Limb (tissue), 2 donors: ENCODE measurements around the gene OR2W3.

Experiments
- DNase-seq, 2 donors: peaks; one replicate each; pipeline ENCODE4 v3.0.0-alpha.2; 2016; ENCODE audit errors: extremely low spot score in 2 of 2

The OR2W3 gene

DNA sequence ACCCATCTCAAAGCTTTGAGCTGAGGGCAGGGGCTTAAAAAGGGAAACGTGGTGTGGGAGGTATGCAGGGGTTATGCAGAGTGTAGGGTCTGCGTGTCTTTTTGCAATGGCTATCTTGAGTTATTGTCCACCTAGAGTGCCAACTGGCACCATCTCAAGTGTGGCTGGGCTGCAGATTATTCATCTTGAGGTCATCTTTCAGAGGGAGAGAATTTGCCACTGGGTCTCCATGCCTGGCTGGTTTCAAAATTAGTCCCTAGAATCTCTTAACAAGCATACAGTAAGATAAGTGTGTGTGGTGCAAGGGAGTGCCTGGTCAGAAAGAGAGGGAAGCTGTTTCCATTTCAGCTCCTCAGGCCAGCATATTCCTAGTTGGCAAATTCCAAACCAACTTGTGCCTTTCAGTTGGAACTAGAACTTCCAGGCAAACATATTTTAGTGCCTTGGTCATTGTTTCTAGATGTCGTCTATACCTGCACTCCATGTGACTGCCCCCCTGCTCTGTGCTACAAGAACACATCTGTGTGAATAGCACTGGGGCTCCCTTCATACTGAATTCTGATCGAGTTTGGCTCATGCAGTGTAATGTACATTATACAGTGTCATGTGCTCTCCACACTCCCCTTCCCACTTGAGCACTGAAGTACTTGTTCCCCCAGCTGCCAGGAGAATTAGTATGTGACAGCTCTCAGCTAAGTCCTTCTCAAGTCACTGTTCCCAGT is 19.7 kb downstream of the OR2W3 start:
- no peak for DNase-seq

DNA sequence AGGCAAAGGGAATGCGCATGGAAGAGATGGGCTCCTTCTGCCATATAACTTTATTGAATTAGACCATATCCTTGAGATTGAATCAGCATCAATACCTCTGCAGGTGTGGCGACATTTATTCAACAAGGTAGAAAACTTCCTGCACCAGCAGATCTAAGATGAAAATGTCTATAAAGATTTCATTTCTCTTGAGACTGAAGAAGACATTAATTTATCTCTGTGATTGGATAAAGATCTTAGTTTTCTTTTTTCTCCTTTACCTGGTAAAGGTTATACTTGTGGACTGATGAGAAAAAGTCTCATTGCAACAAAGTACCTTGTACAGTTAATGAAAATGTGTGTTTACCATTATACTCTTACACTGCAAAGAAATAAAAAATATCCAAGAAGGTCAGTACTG is 24.6 kb downstream of the OR2W3 start, which contains the start of gene OR2T8:
TSS of gene OR2T8 (plus strand) at position 301 of the 400 bp plus-strand sequence. CDS start 766 bp downstream, outside the sequence.
- DNase-seq, result no peak

DNA sequence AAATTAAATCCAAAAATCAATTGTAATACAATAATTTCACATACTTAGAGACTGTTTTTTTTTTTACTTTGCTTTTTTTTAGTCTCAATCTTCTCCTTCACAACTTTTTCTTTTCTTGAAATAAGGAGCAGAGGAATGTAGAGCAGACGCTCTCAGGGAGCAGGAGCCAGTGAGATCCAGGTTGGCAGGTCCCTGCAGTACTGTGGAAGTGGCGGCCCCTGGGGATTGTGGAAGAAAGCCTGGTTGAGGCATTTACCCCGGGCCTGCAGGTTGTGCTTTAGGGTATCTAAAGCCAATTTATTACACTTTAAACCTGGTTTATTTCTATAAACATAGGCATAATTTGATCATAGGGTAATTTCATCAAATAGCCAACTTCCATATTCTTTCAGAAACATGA is 28.6 kb downstream of the OR2W3 start:
- DNase-seq, result no peak

DNA sequence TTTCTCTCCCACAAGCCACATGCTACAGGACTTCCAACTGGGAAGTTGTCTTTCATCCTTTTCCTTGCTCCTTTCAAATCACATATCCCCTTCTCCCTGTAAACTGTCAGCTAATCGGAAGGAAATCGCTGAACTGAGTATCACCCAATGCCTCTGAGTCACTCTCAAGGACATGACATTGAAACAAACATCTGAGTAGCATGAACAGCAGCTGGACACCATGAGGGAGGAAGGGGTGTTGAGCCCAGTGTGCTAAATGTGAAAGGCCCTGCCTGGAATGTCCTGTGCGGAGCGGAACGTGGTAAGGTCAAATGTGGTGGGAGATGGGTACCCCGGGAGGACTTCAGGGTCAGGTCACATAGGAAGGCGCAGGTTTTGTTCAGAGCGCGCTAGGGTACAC is 29.5 kb downstream of the OR2W3 start, which contains the start of gene OR2AJ1:
TSS of gene OR2AJ1 (plus strand) at position 22 of the 400 bp plus-strand sequence. CDS start 8,880 bp downstream, outside the sequence.
- no peak for DNase-seq

DNA sequence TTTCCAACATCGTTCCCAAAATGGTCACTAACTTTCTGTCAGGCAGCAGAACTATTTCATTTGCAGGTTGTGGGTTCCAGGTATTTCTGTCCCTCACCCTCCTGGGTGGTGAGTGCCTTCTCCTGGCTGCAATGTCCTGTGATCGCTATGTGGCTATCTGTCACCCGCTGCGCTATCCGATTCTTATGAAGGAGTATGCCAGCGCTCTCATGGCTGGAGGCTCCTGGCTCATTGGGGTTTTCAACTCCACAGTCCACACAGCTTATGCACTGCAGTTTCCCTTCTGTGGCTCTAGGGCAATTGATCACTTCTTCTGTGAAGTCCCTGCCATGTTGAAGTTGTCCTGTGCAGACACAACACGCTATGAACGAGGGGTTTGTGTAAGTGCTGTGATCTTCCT is 38.6 kb downstream of the OR2W3 start:
- no peak for DNase-seq

DNA sequence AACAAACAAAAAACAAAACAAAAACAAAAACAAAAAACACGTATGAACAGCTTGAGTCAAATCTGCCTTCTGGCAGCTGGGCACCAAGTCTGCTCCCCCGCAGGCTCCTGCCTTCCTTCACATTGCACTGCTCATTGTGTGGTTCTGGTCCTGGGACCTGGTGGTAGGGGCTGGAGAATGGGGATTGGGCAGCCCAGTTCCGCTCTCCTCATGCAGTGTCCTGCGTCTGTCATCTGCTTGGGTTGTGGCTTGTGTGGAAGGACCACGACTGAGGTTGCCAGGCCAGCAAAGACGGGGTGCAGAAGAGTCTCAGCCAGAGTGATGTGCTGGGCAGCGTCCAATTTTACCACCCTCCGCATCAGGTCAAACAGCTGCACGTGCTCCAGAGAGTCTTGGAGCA is 40.4 kb downstream of the OR2W3 start:
- no peak for DNase-seq

DNA sequence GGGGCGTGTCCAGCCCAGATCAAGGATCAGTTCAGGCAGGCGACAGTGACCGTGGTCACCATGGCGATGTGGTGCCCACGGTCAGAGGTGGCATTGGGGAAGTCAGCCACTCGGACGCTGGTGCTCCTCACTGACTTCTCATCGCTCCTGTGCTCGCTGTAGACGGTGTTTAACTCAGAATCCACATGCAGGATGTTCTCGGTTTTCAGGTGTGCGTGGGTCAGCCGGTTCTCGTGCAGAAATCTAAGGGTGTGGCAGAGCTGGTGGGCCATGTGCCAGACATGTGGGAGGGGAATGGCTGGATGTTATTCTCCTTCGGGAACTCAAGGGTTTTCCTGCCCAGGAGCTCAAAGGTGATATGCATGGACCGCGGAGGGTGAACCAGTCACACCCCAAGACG is 41.0 kb downstream of the OR2W3 start:
- no peak for DNase-seq

DNA sequence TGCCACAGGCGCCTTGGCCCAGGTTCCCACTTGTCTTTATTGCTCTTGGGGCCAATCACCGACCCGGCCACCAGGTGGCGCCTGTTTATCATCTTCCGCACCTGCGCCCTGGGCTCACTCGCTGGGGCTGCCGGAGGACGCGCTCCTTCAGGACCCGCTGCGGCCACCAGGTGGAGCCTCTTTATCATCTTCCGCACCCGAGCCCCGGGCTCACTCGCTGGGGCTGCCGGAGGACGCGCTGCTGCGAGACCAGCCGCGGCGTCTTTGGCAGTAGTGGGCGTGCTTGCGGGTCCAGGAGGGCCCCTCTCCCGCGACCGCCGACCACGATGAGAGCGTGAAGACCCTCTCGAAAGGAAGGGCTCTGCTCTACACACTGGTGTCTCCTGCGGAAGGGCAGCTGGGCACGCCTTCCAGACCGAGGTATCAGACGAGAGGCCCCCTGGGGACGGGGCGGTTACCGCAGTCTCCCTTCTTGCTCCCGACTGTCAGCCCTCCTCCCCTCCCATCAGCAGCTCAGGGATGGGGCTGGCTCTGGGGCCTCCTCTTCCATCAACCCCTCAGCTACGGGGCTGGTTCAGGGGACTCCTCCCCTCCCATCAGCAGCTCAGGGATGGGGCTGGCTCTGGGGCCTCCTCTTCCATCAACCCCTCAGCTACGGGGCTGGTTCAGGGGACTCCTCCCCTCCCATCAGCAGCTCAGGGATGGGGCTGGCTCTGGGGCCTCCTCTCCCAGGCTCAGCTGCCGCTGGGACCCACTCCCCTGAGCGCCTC is 41.8 kb downstream of the OR2W3 start:
- DNase-seq, result peak; percentile 19 to 83

DNA sequence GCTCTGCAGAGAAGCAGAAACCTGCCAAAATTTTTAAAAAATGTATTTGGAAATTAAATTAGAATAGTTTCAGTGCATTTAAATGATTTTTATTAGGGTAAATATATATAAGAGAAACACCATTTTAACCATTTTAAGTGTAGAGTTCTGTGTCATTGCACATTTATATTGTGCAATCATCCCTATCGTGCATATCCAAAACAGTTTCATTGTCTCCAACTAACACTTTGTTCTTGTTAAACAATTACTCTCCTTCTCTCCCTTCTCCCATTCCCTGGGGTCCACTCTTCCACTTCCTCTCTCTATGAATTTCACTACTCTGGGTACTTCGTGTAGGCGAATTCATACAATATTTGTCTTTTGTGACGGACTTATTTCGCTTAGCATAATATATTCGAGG is 47.2 kb downstream of the OR2W3 start:
- DNase-seq, result no peak
